Natural killer cell treated with Interleukin-12 subunit alpha and Interleukin-12 subunit beta and Interleukin-15 and Interleukin-18, amount 100 ng/mL, for 72 hours (primary cell): ENCODE data around the gene DDI2. TPM values are rescaled to one million over a fixed set of nuclear protein-coding genes. Genes with fewer than 3 reads are reported as not detected.

Experiments
- ATAC-seq, 2 donors: fragments of 150-1000 bp; cut with Tn5 transposase in 1 of 2; sonication (Bioruptor Pico), chemical (Tn5 transposase) in 1 of 2; 2 replicates each; pipeline ENCODE4 v1.10.0; 2021
- DNase-seq: peaks from one replicate; pipeline ENCODE4 v3.0.0; 2022; ENCODE audit warnings: low spot score
- H3K27ac Mint-ChIP-seq, 2 donors: 1 replicate in 1 of 2; 2 replicates in 1 of 2; pipeline ENCODE4 v1.8.0; 2022; ENCODE audit warnings: mixed read lengths in 2 of 2, mild to moderate bottlenecking in 1 of 2, moderate library complexity in 1 of 2
- H3K27me3 Mint-ChIP-seq, 2 donors: 1 replicate in 1 of 2; 2 replicates in 1 of 2; pipeline ENCODE4 v1.8.0; 2022; ENCODE audit warnings: mixed read lengths in 2 of 2
- H3K36me3 Mint-ChIP-seq: one replicate; pipeline ENCODE4 v1.8.0; 2022; ENCODE audit warnings: mixed read lengths
- H3K4me1 Mint-ChIP-seq, 2 donors: 1 replicate in 1 of 2; 2 replicates in 1 of 2; pipeline ENCODE4 v1.8.0; 2022; ENCODE audit warnings: low read depth in 2 of 2, mixed read lengths in 2 of 2, mild to moderate bottlenecking in 1 of 2
- H3K4me3 Mint-ChIP-seq: one replicate; pipeline ENCODE4 v1.8.0; 2022; ENCODE audit warnings: mixed read lengths
- H3K9me3 Mint-ChIP-seq: 2 replicates; pipeline ENCODE4 v1.8.0; 2022; ENCODE audit warnings: mixed read lengths
- total RNA-seq, 2 donors: library from RNA; stranded (reverse); gene quantifications; one replicate each; pipeline ENCODE4 v1.2.3, GENCODE V29; 2022

DDI2 gene
- 10 to 100 TPM; 35.0 to 55.4 TPM for total RNA-seq

DNA sequence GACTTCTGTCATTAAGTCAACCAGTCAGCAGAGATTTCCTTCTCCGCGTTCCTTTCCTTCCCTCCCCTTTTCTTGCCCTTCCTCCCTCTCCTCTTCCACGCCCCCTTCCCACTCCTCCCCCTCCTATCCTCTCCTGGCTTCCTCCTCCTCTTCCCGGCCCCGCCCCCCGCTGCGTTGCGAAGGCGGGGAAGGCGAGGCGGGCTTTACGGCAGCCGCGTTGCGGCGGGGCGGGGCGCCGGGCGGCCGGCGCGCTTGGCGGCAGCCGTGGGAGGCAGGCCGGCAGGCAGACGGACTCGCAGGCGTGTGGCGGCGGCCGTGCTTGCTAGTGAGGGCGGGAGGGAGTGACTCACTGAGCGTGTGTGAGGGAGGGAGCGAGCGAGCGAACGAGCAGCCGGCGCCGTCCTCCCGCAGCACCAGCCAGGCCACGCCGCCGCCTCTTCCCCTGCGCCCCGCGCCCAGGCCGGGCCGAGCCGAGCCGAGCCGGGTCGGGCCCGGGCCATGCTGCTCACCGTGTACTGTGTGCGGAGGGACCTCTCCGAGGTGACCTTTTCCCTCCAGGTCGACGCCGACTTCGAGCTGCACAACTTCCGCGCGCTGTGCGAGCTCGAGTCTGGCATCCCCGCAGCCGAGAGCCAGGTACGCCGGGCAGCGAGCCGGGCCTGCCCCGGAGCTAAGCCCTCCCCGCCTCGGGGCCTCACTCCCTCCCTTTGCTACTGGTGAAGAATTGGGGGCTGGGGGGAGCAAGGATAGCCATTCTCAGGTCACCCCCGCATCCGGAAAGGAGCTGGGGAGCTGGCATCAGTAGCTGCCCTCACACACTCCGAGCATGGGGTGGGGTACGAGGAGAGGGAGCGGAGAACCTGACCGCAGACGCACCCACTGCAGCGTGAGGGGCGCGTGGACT lies at the start of gene DDI2:
TSS of gene DDI2 (plus strand) at position 286 of the 904 bp plus-strand sequence. CDS start at position 499, 213 bp downstream.
- peak within 1 kb of the TSS; percentile 86 for H3K4me3 Mint-ChIP-seq
- no peaks in the 10 kb centered on the region for H3K36me3 Mint-ChIP-seq

GRCh38 chr1:15568387-15569073 lies 48.7 kb upstream of the DDI2 start:
- Mint-ChIP-seq H3K4me1 (no peaks in the 10 kb centered on the region), H3K9me3 (no peaks in the 10 kb centered on the region), H3K4me3 (no peak overlapping the region), H3K36me3 (peaks cover 8% of the 10 kb centered on the region), H3K27ac (no peak overlapping the region), H3K27me3 (no peaks in the 10 kb centered on the region)
- ATAC-seq (no peak), DNase-seq (no peak)

More for the DNA sequence above, at the start of gene DDI2:
- no peaks in the 10 kb centered on the region for H3K9me3 Mint-ChIP-seq
- H3K27me3 Mint-ChIP-seq, result no peaks in the 10 kb centered on the region
- H3K27ac Mint-ChIP-seq, result peak within 1 kb of the TSS; percentile 80 to 95
- ATAC-seq, result peak; percentile 96 to 98
- peak; percentile 98 for DNase-seq
- peaks cover 21 to 39% of the 10 kb centered on the region in 2 donors for H3K4me1 Mint-ChIP-seq

GRCh38 chr1:15570861-15571260 lies 46.4 kb upstream of the DDI2 start:
- ATAC-seq (no peak), DNase-seq (no peak)
- H3K27me3 Mint-ChIP-seq, result no peaks in the 10 kb centered on the region
- no peaks in the 10 kb centered on the region for H3K9me3 Mint-ChIP-seq
- H3K4me3 Mint-ChIP-seq, result no peak overlapping the region
- H3K36me3 Mint-ChIP-seq, result peaks cover 4% of the 10 kb centered on the region
- H3K4me1 Mint-ChIP-seq, result no peaks in the 10 kb centered on the region
- no peak overlapping the region for H3K27ac Mint-ChIP-seq

DNA sequence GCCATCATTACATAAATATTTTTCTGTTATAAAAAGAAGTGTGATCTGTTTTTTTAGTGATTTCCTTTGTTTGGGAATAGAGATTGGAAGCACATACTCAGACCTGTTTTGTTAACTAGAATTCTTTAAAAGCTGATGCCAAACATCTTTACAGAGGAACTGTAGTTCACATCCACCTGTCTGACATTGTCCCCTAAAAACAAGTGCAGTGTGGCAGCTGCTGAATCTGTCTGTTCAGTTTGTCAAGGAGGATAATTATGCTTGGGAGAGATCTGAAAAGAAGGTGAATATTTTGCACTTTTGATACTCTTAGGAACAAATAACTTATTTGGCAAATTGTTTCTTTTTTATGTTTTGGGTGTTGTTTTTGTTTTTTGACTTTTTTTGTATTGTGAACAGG lies 46.0 kb upstream of the DDI2 start:
- no peaks in the 10 kb centered on the region for H3K36me3 Mint-ChIP-seq
- no peak overlapping the region for H3K27ac Mint-ChIP-seq
- no peaks in the 10 kb centered on the region for H3K4me1 Mint-ChIP-seq

DNA sequence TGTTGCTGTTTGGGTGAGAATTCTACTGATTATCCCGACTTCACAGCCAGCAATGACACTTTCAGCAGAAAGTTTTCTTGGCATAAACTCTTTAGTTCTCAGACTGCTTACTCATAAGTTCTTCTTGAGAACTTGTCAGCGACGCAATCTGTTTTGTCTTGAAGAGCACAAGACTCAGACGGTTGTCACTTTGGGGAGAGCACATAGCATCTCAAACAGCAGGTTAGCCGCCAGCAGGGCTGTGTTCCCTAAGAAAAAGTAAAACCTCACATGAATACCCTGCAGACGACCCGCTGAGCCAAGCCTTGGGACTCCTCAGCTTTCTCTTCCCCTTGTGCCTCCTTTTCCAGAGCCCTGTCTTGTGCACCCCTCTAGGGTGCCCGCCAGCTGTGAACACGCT lies 43.8 kb upstream of the DDI2 start:
- H3K9me3 Mint-ChIP-seq, result no peaks in the 10 kb centered on the region
- no peak overlapping the region for H3K27ac Mint-ChIP-seq
- no peak for ATAC-seq
- no peak for DNase-seq
- peaks cover 0 to under 1% of the 10 kb centered on the region in 2 donors for H3K4me1 Mint-ChIP-seq
- no peaks in the 10 kb centered on the region for H3K36me3 Mint-ChIP-seq
- no peaks in the 10 kb centered on the region for H3K27me3 Mint-ChIP-seq
- H3K4me3 Mint-ChIP-seq, result no peak overlapping the region

More for the DNA sequence above, 46.0 kb upstream of the DDI2 start:
- no peaks in the 10 kb centered on the region for H3K9me3 Mint-ChIP-seq
- DNase-seq, result no peak
- no peaks in the 10 kb centered on the region for H3K27me3 Mint-ChIP-seq
- H3K4me3 Mint-ChIP-seq, result no peak overlapping the region
- ATAC-seq, result no peak

- no peak overlapping the region for H3K27ac Mint-ChIP-seq
- no peak for DNase-seq
These were observed 42.5 kb upstream of the DDI2 start for GRCh38 chr1:15574741-15575140.

GRCh38 chr1:15575549-15576150 lies 41.6 kb upstream of the DDI2 start:
- Mint-ChIP-seq H3K27ac (no peak overlapping the region), H3K36me3 (no peaks in the 10 kb centered on the region), H3K27me3 (no peaks in the 10 kb centered on the region), H3K4me1 (peaks cover 10 to 13% of the 10 kb centered on the region in 2 donors), H3K4me3 (no peak overlapping the region), H3K9me3 (no peaks in the 10 kb centered on the region)
- ATAC-seq (no peak), DNase-seq (no peak)

More at GRCh38 chr1:15574741-15575140, 42.5 kb upstream of the DDI2 start:
- Mint-ChIP-seq H3K4me3 (no peak overlapping the region), H3K27me3 (no peaks in the 10 kb centered on the region), H3K4me1 (peaks cover 8 to 11% of the 10 kb centered on the region in 2 donors), H3K36me3 (no peaks in the 10 kb centered on the region), H3K9me3 (no peaks in the 10 kb centered on the region)
- ATAC-seq, result no peak

GRCh38 chr1:15577691-15578090 lies 39.6 kb upstream of the DDI2 start:
- Mint-ChIP-seq H3K9me3 (no peaks in the 10 kb centered on the region), H3K36me3 (no peaks in the 10 kb centered on the region), H3K27ac (no peak overlapping the region), H3K27me3 (no peaks in the 10 kb centered on the region), H3K4me1 (peaks cover 10 to 13% of the 10 kb centered on the region in 2 donors), H3K4me3 (no peak overlapping the region)
- ATAC-seq (no peak), DNase-seq (no peak)

GRCh38 chr1:15578921-15579682 lies 38.2 kb upstream of the DDI2 start:
- H3K36me3 Mint-ChIP-seq, result no peaks in the 10 kb centered on the region
- H3K4me3 Mint-ChIP-seq, result no peak overlapping the region
- no peaks in the 10 kb centered on the region for H3K9me3 Mint-ChIP-seq
- no peaks in the 10 kb centered on the region for H3K27me3 Mint-ChIP-seq
- peaks cover 10 to 16% of the 10 kb centered on the region in 2 donors for H3K4me1 Mint-ChIP-seq
- peak overlapping the region; percentile 62 to 74 for H3K27ac Mint-ChIP-seq
- ATAC-seq (no peak), DNase-seq (no peak)

DNA sequence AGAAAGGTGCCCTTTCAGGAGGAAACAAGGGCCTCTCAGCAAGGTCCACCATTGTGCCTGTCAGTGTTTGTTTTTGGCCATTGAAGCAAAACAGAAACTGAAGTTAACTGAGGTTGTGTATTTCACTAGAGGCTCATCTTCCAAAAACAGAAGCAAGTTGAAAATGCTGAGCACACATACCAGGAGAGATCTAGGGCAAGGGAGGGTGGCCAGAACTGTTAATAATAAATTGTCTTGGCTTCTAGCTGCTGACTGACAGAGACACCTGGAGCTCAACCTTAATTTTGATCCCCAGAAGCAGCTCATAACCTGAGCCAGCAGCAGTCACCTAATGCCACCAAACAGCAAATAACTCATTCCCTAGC lies 37.6 kb upstream of the DDI2 start:
- no peaks in the 10 kb centered on the region for H3K36me3 Mint-ChIP-seq

DNA sequence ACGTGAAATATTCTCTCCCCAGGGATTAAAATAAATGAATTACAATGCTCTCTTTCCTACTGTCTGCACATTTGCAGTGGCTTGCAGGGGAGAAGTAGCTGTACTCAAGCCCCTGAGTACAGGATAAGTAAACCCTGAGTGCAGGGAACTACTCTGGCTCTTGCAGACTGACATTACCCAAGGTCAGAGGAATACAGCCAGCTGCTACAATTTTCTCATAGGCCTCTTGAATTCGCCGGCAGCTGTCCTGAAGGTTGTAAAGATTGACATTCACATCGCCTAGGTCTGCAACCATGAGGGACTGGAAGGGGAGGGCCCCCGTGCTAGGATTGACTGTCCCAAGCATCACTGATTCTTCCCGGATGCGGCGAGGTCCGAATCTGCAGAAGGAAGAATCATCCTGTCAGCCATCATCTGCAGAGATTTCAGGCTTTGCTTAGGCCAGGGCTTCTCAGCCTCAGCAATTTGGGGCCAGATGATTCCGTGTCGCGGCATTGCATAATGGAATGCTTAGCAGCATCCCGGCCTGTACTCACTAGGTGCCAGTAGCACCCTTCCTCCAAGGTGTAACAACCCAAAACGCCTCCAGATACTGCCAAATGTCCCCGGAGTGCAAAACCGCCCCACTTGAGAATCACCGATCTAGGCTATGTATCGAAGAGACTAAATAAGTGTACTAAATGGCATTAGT lies 34.1 kb upstream of the DDI2 start:
- ATAC-seq (no peak), DNase-seq (no peak)
- Mint-ChIP-seq H3K4me1 (peaks cover 10 to 20% of the 10 kb centered on the region in 2 donors), H3K9me3 (no peaks in the 10 kb centered on the region), H3K27me3 (no peaks in the 10 kb centered on the region), H3K36me3 (no peaks in the 10 kb centered on the region), H3K4me3 (peak overlapping the region; percentile 12), H3K27ac (peak overlapping the region in 1 of 2 donors; percentile 71)

More for the DNA sequence above, 37.6 kb upstream of the DDI2 start:
- H3K4me3 Mint-ChIP-seq, result no peak overlapping the region
- DNase-seq, result no peak
- H3K4me1 Mint-ChIP-seq, result peaks cover 10 to 16% of the 10 kb centered on the region in 2 donors
- peak overlapping the region; percentile 62 to 74 for H3K27ac Mint-ChIP-seq
- ATAC-seq, result no peak
- no peaks in the 10 kb centered on the region for H3K27me3 Mint-ChIP-seq
- no peaks in the 10 kb centered on the region for H3K9me3 Mint-ChIP-seq

DNA sequence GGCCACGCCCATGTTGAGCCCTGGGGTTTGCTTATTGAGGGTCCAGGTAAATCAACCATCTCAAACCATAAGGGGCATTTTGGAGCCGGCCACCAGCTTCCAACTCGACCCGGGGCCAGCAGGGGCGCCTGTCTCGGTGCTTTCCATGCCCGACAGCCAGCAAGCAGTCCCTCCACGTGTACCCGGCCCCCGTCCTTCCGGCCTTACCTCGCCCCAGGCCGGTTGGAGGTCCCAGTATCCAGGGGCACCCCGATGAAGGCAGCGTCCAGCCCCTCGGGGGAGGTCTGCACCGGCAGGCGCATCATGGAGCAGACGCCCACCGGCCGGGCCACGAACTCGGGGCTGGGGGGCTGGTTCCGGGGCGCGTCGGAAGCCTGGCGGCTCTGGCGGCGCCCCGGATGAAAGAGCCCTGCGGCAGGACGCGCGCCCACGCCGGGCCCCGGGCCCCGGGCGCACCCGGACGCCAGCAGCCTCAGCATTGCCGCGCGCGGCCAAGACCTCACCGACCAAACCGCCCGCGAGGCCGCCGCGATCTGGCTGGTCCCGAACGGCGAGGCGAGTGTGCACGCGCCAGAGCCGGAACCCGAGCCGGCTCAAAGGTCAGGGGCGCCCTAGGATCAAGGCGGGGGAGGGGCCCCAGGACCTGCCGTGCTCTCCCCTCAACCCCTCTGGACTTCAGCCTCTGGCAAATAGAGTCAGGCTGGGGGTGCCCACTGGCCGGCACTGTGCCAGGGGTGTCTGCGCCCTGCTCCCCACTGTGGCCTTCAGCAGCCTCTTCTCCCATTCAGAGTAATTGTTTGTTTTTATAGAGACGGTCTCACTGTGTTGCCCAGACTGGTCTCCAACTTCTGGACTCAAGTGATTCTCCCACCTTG lies 32.5 kb upstream of the DDI2 start, which contains the start of gene AGMAT:
TSS of gene AGMAT (minus strand) at position 563 of the 875 bp plus-strand sequence. CDS start at position 479, 84 bp downstream.
- peak within 1 kb of the TSS; percentile 75 for H3K4me3 Mint-ChIP-seq
- H3K27ac Mint-ChIP-seq, result peak within 1 kb of the TSS; percentile 44 to 71
- DNase-seq (peak; percentile 74), ATAC-seq (peak; percentile 87 to 88)
- H3K4me1 Mint-ChIP-seq, result peaks cover 2 to 9% of the 10 kb centered on the region in 2 donors
- H3K36me3 Mint-ChIP-seq, result no peaks in the 10 kb centered on the region
- H3K9me3 Mint-ChIP-seq, result no peaks in the 10 kb centered on the region
- H3K27me3 Mint-ChIP-seq, result no peaks in the 10 kb centered on the region
